ENCODE results near the gene CRYGA.

Gene CRYGA

DNA sequence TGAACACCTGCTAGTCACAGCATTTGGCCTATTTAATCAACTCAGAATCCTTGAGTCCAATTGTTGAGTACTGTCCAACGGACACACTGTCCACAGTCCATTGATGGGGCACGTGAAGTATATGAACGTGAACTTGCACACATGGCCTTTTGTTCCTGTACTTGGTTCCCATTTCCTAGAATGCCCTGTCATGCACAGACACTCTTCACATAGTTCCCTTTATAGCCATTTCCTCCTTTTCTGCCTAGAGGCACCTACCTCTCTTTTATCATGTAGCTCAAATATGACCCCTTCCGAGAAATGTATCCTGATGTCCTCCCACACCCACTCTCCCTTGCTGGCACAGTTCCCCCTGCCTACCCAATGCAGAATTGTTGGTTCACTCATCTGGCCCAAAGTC lies 8.7 kb upstream of the CRYGA start:
- H3K4me3 ChIP-seq (replicated peaks in 1 of 2; ENCODE audit: low read depth in 2 of 2, low read length in 2 of 2), result no peak overlapping the region

DNA sequence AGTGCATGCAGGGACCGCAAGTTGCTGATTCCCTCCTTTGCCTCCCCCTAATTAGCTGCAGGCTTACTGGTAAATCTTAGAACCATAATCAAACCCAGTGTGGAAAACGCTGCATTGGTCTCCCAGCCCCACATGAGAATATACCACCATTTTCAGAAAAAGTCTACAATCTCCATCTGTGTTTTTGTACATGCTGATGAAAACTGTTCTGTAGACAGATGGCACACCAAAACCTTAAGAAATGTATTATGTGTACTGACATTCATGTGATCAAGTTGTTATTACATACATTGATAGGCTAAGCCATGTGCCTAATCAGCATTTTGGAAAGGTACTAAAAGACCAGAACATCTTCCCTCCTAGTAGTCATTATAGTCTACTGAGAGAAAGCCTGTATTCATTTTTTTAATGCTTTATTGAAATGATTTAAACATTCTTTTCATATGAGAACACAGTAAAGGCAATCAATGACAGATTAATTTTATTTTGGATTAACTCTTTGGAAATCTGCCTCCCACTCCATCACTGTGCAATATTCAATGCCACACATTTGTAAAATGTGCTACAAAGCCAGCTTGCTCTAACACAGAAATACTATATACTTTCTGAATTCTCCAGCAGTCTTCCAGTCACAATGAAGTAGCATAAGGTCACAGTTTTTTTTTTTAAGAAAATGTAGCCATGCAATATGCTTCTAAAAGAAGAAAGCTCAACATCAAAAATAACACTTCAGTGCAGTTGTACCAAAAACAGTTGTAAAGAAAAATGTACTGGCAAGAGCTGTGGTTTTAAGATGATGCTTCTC lies 1.8 kb upstream of the CRYGA start:
- H3K4me3 ChIP-seq (replicated peaks in 1 of 2; ENCODE audit: low read depth in 2 of 2, low read length in 2 of 2), result no peak overlapping the region
- no peak for DNase-seq (ENCODE audit: low read depth in 2 of 2)
- TF ChIP-seq, protein P1, sequence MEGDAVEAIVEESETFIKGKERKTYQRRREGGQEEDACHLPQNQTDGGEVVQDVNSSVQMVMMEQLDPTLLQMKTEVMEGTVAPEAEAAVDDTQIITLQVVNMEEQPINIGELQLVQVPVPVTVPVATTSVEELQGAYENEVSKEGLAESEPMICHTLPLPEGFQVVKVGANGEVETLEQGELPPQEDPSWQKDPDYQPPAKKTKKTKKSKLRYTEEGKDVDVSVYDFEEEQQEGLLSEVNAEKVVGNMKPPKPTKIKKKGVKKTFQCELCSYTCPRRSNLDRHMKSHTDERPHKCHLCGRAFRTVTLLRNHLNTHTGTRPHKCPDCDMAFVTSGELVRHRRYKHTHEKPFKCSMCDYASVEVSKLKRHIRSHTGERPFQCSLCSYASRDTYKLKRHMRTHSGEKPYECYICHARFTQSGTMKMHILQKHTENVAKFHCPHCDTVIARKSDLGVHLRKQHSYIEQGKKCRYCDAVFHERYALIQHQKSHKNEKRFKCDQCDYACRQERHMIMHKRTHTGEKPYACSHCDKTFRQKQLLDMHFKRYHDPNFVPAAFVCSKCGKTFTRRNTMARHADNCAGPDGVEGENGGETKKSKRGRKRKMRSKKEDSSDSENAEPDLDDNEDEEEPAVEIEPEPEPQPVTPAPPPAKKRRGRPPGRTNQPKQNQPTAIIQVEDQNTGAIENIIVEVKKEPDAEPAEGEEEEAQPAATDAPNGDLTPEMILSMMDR (IDR thresholded peaks at IDR 0.05; ENCODE audit: low read depth, low read length), result no peak

More for the DNA sequence above, 8.7 kb upstream of the CRYGA start:
- TF ChIP-seq, protein P1 (IDR thresholded peaks at IDR 0.05; ENCODE audit: low read depth, low read length), result no peak
- no peak for DNase-seq (ENCODE audit: low read depth in 2 of 2)

GRCh38 chr2:208156439-208156838 lies 7.0 kb downstream of the CRYGA start:
- no peak for DNase-seq (ENCODE audit: low read depth in 2 of 2)
- no peak overlapping the region for H3K4me3 ChIP-seq (replicated peaks in 1 of 2; ENCODE audit: low read depth in 2 of 2, low read length in 2 of 2)
- TF ChIP-seq, protein P1 (IDR thresholded peaks at IDR 0.05; ENCODE audit: low read depth, low read length), result no peak

GRCh38 chr2:208153156-208153555 lies 10.2 kb downstream of the CRYGA start:
- no peak for DNase-seq (ENCODE audit: low read depth in 2 of 2)
- no peak overlapping the region for H3K4me3 ChIP-seq (replicated peaks in 1 of 2; ENCODE audit: low read depth in 2 of 2, low read length in 2 of 2)
- TF ChIP-seq, protein P1 (IDR thresholded peaks at IDR 0.05; ENCODE audit: low read depth, low read length), result no peak

DNA sequence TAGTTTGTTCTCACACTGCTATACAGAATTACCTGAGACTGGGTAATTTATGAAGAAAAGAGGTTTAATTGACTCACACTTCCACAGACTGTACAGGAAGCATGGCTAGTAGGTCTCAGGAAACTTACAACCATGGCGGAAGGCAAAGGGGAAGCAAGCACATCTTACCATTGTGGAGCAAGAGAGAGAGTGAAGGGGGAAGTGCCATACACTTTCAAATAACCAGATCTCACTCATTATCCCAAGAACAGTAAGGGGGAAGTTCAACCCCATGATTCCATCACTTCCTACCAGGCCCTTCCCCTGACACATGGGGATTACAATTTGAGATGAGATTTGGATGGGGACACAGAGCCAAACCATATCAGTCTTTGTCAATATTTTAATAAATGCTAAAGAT lies 12.4 kb downstream of the CRYGA start:
- no peak for DNase-seq (ENCODE audit: low read depth in 2 of 2)
- TF ChIP-seq, protein P1 (IDR thresholded peaks at IDR 0.05; ENCODE audit: low read depth, low read length), result no peak
- no peak overlapping the region for H3K4me3 ChIP-seq (replicated peaks in 1 of 2; ENCODE audit: low read depth in 2 of 2, low read length in 2 of 2)

GRCh38 chr2:208150094-208150493 lies 13.3 kb downstream of the CRYGA start:
- TF ChIP-seq, protein P1 (IDR thresholded peaks at IDR 0.05; ENCODE audit: low read depth, low read length), result no peak
- no peak for DNase-seq (ENCODE audit: low read depth in 2 of 2)
- no peak overlapping the region for H3K4me3 ChIP-seq (replicated peaks in 1 of 2; ENCODE audit: low read depth in 2 of 2, low read length in 2 of 2)

All from cardiac fibroblast (primary cell).